ENCODE measurements around the gene RGS19. TPM values are rescaled to one million over a fixed set of nuclear protein-coding genes. Genes with fewer than 3 reads are reported as not detected.

The RGS19 gene
- total RNA-seq, 4 donors from 2014 or later, result 3.4 to 16.0 (median 10.5) TPM

GRCh38 chr20:64111841-64112641, 32.7 kb upstream of the RGS19 start:
- peaks cover 18% of the 10 kb centered on the region for H3K27me3 ChIP-seq

GRCh38 chr20:64110411-64111068, 31.2 kb upstream of the RGS19 start:
- peaks cover 32% of the 10 kb centered on the region for H3K27me3 ChIP-seq
- H3K4me1 ChIP-seq, result no peaks in the 10 kb centered on the region
- H3K9me3 ChIP-seq, result no peaks in the 10 kb centered on the region
- WGBS, 2 donors (ENCODE audit: low coverage in 1 of 2), result 60% methylated on average over 2 of the region's 10 CpGs; no CpG with 5 or more reads in 1 of the 2 donors
- H3K36me3 ChIP-seq, result no peaks in the 10 kb centered on the region
- H3K27ac ChIP-seq, result no peak overlapping the region
- H3K4me3 ChIP-seq, result no peak overlapping the region
- TF ChIP-seq CTCF (IDR thresholded peaks at IDR 0.05) (no peak), POLR2A (IDR thresholded peaks at IDR 0.05) (peak in 1 of 2 donors; percentile 10)
- no peak for ATAC-seq

More at GRCh38 chr20:64111841-64112641, 32.7 kb upstream of the RGS19 start:
- Histone ChIP-seq H3K27ac (no peak overlapping the region), H3K4me3 (no peak overlapping the region), H3K4me1 (no peaks in the 10 kb centered on the region), H3K9me3 (no peaks in the 10 kb centered on the region), H3K36me3 (no peaks in the 10 kb centered on the region)
- WGBS, 2 donors (ENCODE audit: low coverage in 1 of 2), result 74% methylated on average over 5 of the region's 19 CpGs; no CpG with 5 or more reads in 1 of the 2 donors
- TF ChIP-seq CTCF (IDR thresholded peaks at IDR 0.05), result no peak
- TF ChIP-seq POLR2AphosphoS5 (IDR thresholded peaks at IDR 0.05), result no peak
- TF ChIP-seq EP300 (IDR thresholded peaks at IDR 0.05), result no peak
- no peak for TF ChIP-seq POLR2A (IDR thresholded peaks at IDR 0.05)
- no peak for ATAC-seq

GRCh38 chr20:64109831-64110391, 30.6 kb upstream of the RGS19 start:
- no peaks in the 10 kb centered on the region for H3K4me1 ChIP-seq
- no CpG with 5 or more reads among the region's 16 CpGs for WGBS, 2 donors (ENCODE audit: low coverage in 1 of 2)
- TF ChIP-seq POLR2AphosphoS5 (IDR thresholded peaks at IDR 0.05) (no peak), POLR2A (IDR thresholded peaks at IDR 0.05) (no peak), EP300 (IDR thresholded peaks at IDR 0.05) (no peak), CTCF (IDR thresholded peaks at IDR 0.05) (no peak)

GRCh38 chr20:64108731-64109681, 29.7 kb upstream of the RGS19 start:
- Histone ChIP-seq H3K27me3 (peaks cover 44% of the 10 kb centered on the region), H3K27ac (no peak overlapping the region), H3K4me3 (no peak overlapping the region), H3K36me3 (no peaks in the 10 kb centered on the region), H3K9me3 (no peaks in the 10 kb centered on the region), H3K4me1 (no peaks in the 10 kb centered on the region)
- no peak for ATAC-seq
- TF ChIP-seq POLR2AphosphoS5 (IDR thresholded peaks at IDR 0.05), result no peak
- TF ChIP-seq EP300 (IDR thresholded peaks at IDR 0.05), result no peak
- no peak for TF ChIP-seq POLR2A (IDR thresholded peaks at IDR 0.05)
- no peak for TF ChIP-seq CTCF (IDR thresholded peaks at IDR 0.05)
- WGBS, 2 donors (ENCODE audit: low coverage in 1 of 2), result 70% methylated on average over 10 of the region's 26 CpGs; no CpG with 5 or more reads in 1 of the 2 donors

More at GRCh38 chr20:64109831-64110391, 30.6 kb upstream of the RGS19 start:
- Histone ChIP-seq H3K4me3 (no peak overlapping the region), H3K27ac (no peak overlapping the region), H3K9me3 (no peaks in the 10 kb centered on the region), H3K27me3 (peaks cover 35% of the 10 kb centered on the region), H3K36me3 (no peaks in the 10 kb centered on the region)
- ATAC-seq, result no peak

Measured in gastroesophageal sphincter (tissue), 4 donors.